HL-60 (cell line): ENCODE results near the gene ACSL5.

ENCODE experiments used
- DNase-seq, 2 experiments: peaks; one replicate each; pipeline ENCODE4 v3.0.0-alpha.2; 2010 to 2020; ENCODE audit warnings: low read depth in 1 of 2, low spot score in 1 of 2
- H3K27ac ChIP-seq: fragments of 250-450 bp; sonication (Bioruptor Pico); replicated peaks from 2 replicates; pipeline ENCODE4 v1.5.1; 2020; ENCODE audit warnings: mild to moderate bottlenecking, moderate library complexity
- H3K27me3 ChIP-seq: fragments of 250-450 bp; sonication (Bioruptor Pico); 2 replicates; pipeline ENCODE4 v1.5.1; 2021; ENCODE audit warnings: mild to moderate bottlenecking, moderate library complexity; ENCODE audit not compliant: insufficient read depth, poor library complexity, severe bottlenecking
- H3K4me3 ChIP-seq: replicated peaks from 2 replicates; pipeline ENCODE4 v1.5.1; 2011; ENCODE audit warnings: mild to moderate bottlenecking, control low read depth, low read length; ENCODE audit not compliant: insufficient read depth
- GABPA ChIP-seq: IDR thresholded peaks from 2 replicates; pipeline ENCODE4 v1.6.1; 2012; ENCODE audit warnings: low read depth
- POLR2AphosphoS5 ChIP-seq: IDR thresholded peaks from 2 replicates; pipeline ENCODE4 v1.6.1; 2012; ENCODE audit warnings: low read depth
- SPI1 ChIP-seq: IDR thresholded peaks from 2 replicates; pipeline ENCODE4 v1.6.1; 2012; ENCODE audit warnings: low read depth, mild to moderate bottlenecking, borderline replicate concordance
- TF ChIP-seq, protein P1 (sequence below): IDR thresholded peaks from one replicate; pipeline ENCODE4 v1.5.1; 2011; ENCODE audit warnings: low read length, control low read depth, inconsistent platforms; ENCODE audit not compliant: insufficient read depth
- TF ChIP-seq, protein P2 (sequence below): IDR thresholded peaks from 2 replicates; pipeline ENCODE4 v1.6.1; 2012; ENCODE audit warnings: low read depth; ENCODE audit not compliant: insufficient replicate concordance

ACSL5 gene

DNA sequence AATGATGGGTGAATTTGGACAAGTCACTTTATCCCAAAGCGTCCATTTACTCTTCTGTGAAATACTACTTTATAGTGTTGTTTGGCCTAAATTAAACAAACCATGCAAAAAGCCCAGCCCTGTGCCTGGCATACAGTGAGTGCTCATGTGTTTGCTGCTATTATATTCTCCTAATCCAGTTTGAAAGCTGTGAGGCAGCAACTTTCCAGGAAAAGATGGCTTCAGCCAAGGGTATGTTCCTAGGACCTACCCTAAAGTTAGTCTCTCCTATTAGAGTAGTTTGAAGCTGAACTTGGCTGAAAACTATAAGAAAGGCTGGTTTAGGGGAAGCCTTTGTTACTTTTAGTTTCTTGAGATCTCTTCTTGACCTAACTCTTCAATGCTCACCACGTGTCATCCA is 19.9 kb downstream of the ACSL5 start:
- no peak for DNase-seq
- H3K27ac ChIP-seq, result no peak overlapping the region
- no peaks in the 10 kb centered on the region for H3K27me3 ChIP-seq
- TF ChIP-seq POLR2AphosphoS5, result no peak
- TF ChIP-seq, protein P1, sequence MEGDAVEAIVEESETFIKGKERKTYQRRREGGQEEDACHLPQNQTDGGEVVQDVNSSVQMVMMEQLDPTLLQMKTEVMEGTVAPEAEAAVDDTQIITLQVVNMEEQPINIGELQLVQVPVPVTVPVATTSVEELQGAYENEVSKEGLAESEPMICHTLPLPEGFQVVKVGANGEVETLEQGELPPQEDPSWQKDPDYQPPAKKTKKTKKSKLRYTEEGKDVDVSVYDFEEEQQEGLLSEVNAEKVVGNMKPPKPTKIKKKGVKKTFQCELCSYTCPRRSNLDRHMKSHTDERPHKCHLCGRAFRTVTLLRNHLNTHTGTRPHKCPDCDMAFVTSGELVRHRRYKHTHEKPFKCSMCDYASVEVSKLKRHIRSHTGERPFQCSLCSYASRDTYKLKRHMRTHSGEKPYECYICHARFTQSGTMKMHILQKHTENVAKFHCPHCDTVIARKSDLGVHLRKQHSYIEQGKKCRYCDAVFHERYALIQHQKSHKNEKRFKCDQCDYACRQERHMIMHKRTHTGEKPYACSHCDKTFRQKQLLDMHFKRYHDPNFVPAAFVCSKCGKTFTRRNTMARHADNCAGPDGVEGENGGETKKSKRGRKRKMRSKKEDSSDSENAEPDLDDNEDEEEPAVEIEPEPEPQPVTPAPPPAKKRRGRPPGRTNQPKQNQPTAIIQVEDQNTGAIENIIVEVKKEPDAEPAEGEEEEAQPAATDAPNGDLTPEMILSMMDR, result no peak
- TF ChIP-seq, protein P2, sequence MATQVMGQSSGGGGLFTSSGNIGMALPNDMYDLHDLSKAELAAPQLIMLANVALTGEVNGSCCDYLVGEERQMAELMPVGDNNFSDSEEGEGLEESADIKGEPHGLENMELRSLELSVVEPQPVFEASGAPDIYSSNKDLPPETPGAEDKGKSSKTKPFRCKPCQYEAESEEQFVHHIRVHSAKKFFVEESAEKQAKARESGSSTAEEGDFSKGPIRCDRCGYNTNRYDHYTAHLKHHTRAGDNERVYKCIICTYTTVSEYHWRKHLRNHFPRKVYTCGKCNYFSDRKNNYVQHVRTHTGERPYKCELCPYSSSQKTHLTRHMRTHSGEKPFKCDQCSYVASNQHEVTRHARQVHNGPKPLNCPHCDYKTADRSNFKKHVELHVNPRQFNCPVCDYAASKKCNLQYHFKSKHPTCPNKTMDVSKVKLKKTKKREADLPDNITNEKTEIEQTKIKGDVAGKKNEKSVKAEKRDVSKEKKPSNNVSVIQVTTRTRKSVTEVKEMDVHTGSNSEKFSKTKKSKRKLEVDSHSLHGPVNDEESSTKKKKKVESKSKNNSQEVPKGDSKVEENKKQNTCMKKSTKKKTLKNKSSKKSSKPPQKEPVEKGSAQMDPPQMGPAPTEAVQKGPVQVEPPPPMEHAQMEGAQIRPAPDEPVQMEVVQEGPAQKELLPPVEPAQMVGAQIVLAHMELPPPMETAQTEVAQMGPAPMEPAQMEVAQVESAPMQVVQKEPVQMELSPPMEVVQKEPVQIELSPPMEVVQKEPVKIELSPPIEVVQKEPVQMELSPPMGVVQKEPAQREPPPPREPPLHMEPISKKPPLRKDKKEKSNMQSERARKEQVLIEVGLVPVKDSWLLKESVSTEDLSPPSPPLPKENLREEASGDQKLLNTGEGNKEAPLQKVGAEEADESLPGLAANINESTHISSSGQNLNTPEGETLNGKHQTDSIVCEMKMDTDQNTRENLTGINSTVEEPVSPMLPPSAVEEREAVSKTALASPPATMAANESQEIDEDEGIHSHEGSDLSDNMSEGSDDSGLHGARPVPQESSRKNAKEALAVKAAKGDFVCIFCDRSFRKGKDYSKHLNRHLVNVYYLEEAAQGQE, result no peak
- TF ChIP-seq GABPA, result no peak
- no peak for TF ChIP-seq SPI1
- no peak overlapping the region for H3K4me3 ChIP-seq

GRCh38 chr10:112394475-112394875 is 20.6 kb downstream of the ACSL5 start:
- no peaks in the 10 kb centered on the region for H3K27me3 ChIP-seq
- no peak overlapping the region for H3K4me3 ChIP-seq
- no peak for TF ChIP-seq GABPA
- no peak for TF ChIP-seq SPI1
- TF ChIP-seq, protein P2, result no peak
- TF ChIP-seq, protein P1, result no peak
- no peak for TF ChIP-seq POLR2AphosphoS5
- H3K27ac ChIP-seq, result no peak overlapping the region
- DNase-seq, result no peak

DNA sequence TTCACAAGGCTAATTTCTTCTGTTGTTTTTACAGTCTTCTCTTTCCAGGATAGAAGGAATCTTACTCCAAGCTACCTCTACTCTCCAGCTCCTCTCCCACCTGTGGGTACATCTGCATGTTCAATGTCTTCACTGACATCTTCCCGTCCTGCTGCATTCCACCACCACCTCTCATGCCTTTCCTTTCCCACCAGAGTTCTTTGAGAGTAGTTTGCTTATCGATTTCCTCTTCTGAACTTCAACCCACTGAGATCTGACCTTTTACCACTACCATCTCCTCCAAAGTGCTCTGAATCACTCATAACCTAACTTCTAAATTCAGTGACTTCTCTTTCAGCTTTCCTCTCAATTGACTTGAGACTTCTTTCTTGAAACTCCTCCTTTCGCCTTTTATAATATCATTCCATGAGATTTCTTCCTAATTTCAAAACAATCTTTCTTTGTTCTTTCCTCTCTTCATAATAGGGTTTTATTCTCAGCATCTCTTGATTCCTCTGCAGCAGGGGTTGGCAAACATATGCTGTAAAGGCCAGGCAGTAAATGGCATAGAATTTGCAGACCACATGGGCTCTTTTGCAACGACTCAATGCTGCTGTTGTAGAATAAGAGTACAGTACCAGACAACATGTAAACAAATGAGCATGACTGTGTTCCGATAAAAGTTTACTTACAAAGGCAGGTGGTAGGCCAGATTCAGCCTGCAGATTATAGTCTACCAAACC is 22.1 kb downstream of the ACSL5 start:
- Histone ChIP-seq H3K4me3 (no peak overlapping the region), H3K27me3 (no peaks in the 10 kb centered on the region), H3K27ac (no peak overlapping the region)
- TF ChIP-seq SPI1, result no peak
- DNase-seq, result no peak

GRCh38 chr10:112397592-112397991 is 23.7 kb downstream of the ACSL5 start:
- H3K4me3 ChIP-seq, result no peak overlapping the region
- TF ChIP-seq, protein P2, result no peak
- no peak for TF ChIP-seq POLR2AphosphoS5
- no peak overlapping the region for H3K27ac ChIP-seq
- DNase-seq, result no peak
- H3K27me3 ChIP-seq, result no peaks in the 10 kb centered on the region
